Dedifferentiated amniotic fluid mesenchymal stem cell (primary cell): ENCODE measurements around the gene USP43.
"Not testable (repeated sequence)": the region's sequence is repeated elsewhere in the genome, so short reads cannot be mapped to it uniquely, and the experiment has no call there.

Experiments used
- DNase-seq: peaks from one replicate; pipeline ENCODE4 v3.0.0-alpha.2; 2016; ENCODE audit errors: extremely low spot score

The USP43 gene

DNA sequence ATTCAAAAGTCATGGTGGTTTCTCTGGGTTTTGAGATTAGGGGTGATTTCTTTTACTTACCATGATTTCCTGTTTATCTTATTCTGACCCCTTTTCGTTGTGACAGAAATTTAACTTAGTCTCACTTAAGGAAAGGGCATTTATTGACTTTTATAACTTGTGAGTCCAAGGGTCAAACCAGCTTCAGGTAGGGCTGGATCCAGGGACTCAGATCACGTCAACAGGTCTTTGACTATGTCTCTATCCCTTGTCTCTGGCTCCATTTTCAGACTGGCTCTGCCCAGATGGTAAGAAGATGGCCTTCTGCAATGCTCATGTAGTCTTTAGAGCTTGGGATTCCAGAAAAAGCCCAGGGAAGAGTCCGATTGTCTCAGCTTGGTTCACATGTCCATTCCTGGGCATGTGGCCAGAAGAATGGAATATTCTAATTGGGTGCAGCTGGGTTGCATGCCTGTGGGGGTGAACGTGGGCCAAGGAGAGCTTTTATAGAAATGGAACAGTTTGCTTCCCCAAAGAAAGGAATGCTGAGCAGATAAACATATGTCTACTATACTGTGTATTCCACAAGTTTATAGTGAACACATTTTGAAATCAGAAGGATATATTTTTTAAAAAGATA is 13.4 kb downstream of the USP43 start:
- no peak for DNase-seq

DNA sequence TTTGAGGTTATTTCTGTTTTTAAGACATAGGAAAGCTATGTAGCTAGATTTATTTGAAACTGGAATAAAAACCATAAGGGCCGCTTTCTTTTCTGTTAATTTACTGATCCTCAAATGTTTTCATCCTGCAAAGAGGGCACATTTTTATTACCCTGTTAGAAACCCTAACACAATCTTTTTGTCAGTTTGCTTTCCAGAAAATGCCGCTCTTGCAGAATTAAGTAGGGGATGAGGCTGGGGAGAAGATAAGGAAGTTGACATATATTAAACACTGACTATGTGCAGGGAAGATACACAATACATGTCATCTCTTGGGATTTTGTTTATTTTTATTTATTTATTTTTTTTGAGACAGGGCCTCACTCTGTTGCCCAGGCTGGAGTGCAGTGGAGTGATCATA is 15.7 kb downstream of the USP43 start:
- no peak for DNase-seq

DNA sequence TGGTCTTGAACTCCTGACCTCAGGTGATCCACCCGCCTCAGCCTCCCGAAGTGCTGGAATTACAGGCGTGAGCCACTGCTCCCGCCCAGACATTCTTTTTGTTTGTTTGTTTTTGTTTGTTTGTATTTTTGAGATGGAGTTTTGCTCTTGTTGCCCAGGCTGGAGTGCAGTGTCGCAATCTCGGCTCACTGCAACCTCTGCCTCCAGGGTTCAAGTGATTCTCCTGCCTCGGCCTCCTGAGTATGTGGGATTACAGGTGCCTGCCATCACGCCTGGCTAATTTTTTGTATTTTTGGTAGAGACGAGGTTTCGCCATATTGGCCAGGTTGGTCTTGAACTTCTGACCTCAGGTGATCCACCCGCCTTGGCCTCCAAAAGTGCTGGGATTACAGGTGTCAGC is 18.2 kb downstream of the USP43 start:
- not testable (repeated sequence) for DNase-seq

DNA sequence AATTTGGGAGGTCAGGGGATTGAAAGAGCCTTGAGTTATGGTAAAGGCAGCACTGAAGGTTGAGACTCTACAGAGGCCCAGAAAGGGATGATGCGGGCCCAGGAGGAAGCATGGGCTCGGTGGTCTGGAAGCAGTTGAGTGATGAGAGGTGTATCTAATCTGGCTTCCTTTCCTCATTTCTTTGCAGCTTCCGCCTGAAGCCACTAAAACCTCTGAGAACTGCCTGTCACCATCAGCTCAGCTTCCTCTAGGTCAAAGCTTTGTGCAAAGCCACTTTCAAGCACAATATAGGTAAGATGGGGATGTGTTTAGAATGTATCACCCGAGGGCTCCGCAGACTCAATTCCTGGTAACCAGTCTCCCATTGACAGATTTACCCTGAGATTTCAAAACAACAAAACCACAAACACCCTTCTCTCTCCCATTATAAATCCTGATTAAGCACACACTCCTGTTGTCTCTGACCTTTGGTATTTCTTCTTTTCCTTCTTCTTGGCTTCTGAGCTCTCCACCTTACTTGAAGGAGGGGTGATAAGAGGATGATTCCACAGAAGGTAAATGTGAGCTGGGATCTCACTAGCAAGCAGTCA is 21.2 kb downstream of the USP43 start:
- DNase-seq, result no peak

DNA sequence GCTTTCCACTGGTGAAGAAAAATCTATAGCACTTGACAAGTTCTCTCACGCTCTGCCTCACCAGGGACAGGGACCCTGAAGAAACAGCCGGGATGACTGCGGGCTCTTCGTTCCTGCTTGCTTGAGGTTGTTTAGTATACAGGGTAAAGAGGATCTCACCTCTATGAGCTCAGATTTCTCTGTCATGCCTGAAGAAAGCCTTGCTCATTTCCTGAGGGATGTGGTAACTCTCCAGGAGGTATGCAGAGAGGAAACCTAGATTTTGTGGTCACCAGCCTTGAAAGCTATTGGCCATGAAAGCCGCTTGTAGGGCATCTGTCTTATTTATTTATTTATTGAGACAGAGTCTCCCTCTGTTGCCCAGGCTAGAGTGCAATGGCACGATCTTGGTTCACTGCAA is 23.2 kb downstream of the USP43 start:
- DNase-seq, result no peak

DNA sequence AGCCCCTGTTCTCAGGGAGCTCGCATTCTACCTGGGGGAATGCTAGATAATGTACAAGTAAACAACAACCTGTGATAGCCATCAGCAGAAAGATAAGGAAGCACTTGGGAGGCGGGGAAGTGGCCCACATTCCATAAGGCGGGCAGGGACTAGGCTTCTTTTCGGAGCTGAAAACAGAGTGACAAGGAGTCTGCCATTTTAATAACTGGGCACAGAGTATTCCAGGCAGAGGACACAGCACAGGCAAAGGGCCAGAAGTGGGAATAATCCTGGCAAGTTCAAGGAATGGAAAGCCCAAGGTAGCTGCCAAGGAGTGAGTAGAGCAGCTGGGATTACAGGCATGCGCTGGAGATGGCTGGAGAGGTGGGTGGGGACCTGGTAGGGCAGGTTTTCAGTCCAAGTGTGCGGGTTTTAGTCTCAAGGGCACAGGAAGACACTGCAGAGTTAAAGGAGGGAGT is 24.3 kb downstream of the USP43 start:
- no peak for DNase-seq

DNA sequence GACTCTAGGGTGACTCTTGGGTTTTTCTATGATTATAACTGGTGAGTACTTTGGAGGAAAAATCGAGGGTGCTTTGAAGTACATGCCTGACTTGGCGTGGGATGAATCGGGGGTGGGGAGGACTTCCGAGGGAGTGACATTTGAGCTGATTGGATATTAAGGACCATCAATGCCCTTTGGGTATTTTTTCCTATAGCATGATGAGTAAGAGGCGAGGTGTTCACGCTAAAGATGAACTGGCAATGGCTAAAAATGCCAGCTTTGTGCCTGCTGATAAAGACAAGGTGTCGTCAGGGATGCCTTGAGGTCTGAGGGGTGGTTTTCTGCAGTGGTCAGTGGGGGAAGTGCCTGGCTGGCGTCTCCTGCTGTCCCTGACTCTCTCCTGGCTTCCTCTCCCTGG is 25.3 kb downstream of the USP43 start:
- no peak for DNase-seq

DNA sequence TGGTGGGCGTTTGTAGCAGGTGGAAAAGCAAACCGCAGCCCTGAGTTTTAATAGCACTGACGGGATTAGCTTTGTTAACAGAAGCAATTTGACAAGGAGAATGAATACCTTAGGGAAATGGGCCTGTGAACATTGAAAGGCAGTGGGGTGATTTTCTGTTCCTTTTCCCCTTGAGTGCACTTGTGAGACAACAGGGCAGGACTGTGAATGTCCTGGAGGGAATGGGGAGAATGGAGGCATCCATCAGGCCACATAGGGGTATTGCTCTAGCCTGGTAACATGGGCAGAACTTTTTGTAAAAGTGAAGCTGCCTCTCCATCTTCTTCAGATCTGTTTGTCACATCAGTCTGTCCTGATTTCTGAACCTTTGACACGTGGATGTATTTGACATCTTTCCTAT is 26.2 kb downstream of the USP43 start:
- DNase-seq, result no peak

DNA sequence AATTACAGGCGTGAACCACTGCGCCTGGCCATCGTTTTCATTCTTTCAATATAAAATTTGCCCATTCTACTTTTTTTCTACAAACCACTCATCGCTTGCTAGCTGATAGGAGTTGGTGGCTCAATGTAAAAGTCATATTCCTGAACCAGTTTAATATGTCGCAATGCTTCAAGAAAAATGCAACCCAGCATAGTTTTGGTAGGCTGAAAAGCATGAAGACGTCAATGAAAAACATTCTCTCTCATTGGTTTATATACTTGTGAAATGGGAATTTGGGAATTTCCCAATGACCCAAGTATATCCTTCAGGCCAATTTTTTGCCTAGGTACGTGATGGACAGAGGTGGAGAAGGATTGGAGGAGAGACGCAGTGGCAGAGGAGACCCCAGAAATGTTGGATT is 26.9 kb downstream of the USP43 start:
- DNase-seq, result no peak

DNA sequence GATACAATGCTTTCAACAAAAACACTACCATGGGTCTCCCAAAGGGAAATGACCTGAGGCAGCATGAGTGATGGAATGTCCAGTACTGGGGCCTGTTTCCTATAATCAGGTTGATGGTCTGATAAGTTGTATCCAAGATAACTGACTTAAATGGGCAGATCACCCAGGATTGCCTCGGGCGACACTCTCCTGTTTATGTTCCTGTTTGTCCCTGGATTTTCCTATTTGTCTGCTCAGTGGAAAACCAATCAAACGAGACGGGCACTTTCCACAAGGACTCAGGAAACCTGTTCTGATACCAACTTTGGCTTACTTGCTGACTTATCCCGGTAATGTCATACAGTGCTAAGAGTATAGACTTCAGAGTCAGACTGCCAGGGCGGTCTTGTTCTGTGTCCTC is 27.4 kb downstream of the USP43 start:
- no peak for DNase-seq

DNA sequence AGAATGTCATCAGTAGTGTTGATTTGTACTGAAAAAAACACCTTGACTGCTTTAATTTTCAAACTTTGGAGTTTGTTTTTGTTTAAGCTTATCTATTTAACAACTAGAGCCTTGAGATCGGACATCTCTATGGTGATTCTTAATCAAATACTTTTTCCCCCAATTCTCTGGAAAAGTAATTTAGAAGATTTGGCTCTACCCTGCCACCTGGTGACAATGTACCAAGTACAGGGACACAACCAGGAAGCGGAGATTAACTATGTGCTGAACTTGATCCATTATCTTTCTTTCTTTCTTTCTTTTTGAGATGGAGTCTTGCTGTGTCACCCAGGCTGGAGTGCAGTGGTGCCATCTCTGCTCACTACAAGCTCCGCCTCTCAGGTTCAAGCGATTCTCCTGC is 30.8 kb downstream of the USP43 start:
- no peak for DNase-seq

DNA sequence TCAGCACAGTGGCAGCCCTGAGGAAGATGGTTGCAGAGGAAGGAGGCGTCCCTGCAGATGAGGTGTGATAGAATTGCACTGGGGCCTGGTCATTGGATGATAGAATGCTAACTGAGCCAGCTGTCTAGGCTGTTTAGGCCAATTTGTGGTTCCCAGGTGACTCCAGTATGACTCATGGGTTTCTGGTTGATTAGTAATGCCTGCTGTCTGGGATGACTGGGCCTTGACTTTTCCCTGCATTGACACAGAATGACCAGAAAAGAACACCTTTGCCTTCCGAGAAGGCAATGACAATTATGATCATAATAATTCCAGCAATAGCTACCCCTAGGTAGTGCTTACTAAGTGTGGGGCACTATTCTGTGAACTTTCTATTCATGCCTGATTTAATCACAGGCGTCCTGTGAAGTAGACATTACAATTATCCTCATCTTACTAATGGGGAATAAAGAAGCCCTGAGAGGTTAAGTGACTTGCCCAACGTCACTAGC is 31.5 kb downstream of the USP43 start:
- no peak for DNase-seq

DNA sequence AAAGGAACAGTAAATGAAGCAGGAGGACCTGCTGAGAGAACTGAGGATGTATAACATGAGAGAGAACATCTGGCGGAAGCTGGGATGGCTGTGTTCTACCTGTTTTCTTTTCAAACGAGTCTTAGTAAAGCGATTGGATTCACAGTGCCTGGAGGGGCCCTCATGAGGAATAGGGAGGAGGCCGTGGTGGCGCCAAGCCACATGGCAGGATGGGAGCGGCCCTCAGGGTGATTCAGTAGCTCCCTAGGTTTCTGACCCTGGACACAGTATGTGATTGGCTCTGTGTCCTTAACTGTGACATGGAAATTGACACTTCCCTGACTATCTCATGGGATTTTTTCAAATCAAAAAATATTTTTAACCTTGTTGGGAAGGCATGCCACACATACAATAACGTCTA is 32.1 kb downstream of the USP43 start:
- no peak for DNase-seq

DNA sequence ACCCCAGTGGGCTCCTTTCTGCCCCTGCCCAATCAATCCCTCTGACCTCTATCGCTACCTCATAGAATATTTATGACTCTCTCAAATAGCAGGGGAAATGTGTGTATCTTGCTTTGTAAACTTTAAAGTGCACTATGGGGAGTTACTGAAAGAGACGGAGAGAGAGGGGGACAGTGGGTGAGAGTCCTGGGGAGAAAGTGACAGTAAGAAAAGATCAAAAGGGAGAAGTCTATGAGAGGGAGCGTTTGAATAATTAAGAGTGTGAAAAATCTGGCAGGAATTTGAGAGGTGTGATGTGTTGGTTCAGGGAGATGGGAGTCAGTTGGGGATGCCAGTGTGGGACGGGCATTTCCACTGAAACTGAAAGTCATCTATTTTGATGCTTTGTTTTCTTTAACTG is 32.6 kb downstream of the USP43 start:
- DNase-seq, result no peak

DNA sequence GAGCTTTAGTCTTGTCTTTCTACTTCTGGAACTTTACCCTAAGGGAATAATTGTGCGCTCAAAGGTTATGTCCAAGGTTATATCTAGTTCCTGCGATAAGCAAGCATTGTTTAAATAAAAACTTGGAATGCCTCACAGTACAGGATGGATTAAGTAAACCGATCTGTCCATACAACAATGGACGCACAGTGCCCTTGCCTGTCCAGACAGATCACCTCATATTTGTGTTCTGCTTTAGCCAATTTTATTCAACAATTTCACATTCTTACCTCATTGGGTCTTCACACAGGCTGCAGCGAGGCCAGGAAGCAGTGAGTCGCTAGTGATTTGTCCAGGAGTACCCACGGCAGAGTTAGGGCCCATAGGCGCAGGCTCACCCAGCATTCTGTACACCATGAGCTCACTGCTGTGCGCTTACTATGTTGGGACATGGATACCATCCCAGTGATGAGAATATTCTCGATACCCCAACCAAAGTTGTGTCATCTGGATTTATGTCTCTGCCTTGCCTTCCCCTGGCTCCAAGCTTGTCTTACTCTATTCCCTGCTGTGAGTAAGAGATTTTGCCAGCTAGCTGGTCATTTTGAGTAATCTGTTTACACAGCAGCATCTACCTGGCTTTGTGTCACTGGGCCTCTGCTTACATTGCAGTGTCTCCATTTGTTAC is 39.8 kb downstream of the USP43 start:
- no peak for DNase-seq

DNA sequence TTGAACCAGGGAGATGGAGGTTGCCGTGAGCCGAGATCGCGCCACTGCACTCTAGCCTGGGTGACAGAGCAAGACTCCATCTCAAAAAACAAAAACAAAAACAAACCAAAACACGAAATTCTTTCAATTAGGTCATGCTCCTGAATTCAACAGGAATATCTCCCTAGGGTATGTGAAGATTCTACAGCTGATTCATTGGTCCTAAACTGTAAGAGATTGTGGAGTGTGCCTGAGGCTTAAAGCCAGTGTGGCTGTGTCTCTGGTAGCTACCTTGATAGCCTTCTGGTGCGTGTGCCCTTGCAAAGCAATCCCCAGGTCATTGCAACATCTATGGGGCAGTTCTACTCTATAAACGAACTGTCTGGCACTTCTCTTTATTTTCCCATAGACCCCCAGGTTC is 48.4 kb downstream of the USP43 start:
- no peak for DNase-seq

DNA sequence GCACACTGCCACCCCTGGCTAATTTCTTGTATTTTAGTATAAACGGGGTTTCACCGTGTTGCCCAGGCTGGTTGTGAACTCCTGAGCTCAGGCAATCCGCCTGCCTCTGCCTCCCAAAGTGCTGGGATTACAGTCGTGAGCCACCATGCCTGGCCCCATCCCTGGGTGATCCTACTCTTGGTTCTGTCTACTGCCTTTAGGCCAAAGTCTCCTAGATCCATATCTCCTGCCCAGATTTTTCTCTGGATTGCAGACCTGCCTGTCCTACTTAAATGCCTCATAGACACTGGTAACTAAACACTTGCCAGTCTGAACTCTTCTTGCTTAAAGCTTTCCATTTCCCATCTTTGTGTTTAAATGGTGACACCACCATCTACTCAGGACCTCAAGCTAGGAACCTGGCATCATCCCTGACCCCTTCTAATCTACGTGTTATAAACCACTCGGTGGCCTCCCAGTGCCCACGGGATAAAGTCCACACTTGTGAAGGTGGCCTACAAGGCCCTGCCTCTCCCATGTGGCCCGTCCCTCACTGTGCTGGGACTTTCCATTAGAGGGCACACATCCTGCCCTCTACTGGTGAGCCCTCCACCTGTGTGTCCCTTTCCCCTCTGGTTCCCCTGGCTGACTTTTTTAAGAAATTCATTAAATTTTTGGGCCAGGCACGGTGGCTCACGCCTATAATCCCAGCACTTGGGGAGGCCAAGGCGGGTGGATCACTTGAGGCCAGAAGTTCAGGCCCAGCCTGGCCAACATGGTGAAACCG is 51.1 kb downstream of the USP43 start:
- no peak for DNase-seq

DNA sequence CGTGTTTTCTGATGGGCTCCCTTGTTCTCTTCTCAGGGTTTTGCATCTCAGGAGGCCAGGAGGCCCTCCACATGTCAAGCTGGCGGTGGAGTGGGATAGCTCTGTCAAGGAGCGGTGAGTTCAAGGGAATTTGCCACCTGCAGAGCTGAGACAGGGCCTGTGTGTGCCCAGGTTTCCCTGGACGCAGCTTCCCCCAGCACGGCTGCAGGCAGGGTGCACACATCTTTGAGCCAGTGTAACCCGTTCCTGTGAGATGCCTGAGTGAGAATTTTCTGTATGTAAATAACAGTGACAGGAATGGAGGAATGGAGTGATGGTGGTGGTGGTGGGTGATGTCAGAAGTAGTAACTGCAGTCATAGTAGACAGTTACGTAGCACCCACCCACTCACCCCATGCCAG is 54.8 kb downstream of the USP43 start:
- no peak for DNase-seq

DNA sequence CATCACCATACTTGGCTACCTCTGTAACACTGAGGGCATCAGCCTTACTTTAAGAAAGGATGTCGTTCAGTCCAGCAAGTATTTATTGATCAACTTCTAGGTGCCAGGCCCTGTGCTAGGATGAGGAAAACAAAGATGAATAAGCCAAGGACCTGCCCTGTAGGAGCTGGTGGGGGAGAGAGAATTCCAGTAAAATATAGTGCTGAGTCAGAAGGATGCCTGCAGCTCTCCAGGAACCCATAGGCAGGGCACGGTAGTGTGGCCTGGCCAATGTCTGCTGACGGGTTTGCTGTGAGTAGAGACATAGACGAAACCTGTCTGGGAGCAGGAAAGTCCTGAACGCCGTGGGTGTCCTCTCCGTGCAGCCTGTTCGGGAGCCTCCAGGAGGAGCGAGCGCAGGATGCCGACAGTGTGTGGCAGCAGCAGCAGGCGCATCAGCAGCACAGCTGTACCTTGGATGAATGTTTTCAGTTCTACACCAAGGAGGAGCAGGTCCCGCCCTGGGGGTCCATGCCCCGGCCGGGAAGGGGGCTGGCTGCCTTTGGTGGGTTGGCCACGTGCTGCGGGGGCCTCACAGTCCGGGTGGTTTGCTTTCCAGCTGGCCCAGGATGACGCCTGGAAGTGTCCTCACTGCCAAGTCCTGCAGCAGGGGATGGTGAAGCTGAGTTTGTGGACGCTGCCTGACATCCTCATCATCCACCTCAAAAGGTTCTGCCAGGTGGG is 55.6 kb downstream of the USP43 start:
- DNase-seq, result no peak

DNA sequence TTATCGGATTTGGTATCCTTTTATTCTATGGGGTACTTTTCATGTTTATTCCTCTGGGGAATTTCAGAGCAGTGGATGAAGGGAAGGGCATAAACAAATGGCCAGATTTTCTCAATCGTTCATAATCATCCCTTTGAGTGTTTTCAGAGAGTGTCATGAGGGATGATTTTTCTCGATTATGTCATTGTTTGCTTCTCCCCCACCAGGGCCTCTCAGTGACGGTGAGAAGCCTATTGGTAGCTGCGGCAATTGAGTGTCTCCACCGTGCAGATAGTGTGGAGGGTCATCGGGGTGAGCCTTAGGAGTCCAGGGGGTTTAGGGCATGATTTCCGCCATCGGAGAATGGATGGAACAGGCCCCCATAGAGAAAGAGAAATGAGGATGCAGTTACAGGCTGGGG is 57.2 kb downstream of the USP43 start:
- no peak for DNase-seq

DNA sequence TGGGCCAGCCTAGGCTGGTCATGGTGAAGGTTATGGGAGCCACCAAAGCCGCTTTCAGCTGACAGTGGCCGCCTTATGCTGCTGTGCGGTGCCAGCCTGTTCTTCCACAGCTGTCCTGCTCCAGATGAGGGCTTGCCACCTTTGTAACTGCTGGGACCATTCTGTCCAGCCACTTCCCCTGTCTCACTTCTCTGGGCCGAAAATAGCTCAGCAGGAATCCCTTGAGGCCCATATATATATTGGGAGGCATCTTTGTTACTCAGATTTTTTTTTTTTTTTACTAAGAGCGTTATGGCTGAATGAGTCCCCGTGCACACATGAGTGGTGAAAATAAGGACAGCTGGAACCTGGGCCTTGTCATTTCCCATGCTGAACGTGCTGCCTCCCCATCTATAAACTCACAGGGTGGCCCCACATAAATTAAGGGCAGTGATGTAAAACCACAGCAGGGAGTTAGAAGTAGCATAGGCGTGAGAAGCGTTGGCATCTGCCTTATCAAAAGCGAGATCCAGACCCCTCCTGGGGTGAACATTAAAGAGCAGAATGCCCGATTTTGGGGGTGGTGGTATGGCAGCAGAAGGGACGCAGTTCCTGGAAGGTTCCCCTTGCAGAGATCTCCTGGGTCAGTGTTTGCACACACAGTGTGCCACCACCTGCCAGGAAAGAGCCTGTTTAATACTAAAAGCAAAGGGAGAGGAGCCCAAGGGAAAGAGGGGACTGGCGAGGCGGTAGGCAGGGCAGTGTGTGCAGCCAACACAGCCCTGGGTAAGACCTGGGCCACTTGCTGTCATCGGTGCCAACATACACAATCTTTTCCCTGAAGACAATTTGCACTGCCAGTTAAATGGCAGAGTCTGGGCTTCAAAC is 57.8 kb downstream of the USP43 start:
- DNase-seq, result no peak
